ENCODE measurements around the gene DNAH2. TPM values are rescaled to one million over a fixed set of nuclear protein-coding genes. Genes with fewer than 3 reads are reported as not detected.

DNAH2 gene
- total RNA-seq, 1 experiment from 2014 or later, result 2.0 TPM

DNA sequence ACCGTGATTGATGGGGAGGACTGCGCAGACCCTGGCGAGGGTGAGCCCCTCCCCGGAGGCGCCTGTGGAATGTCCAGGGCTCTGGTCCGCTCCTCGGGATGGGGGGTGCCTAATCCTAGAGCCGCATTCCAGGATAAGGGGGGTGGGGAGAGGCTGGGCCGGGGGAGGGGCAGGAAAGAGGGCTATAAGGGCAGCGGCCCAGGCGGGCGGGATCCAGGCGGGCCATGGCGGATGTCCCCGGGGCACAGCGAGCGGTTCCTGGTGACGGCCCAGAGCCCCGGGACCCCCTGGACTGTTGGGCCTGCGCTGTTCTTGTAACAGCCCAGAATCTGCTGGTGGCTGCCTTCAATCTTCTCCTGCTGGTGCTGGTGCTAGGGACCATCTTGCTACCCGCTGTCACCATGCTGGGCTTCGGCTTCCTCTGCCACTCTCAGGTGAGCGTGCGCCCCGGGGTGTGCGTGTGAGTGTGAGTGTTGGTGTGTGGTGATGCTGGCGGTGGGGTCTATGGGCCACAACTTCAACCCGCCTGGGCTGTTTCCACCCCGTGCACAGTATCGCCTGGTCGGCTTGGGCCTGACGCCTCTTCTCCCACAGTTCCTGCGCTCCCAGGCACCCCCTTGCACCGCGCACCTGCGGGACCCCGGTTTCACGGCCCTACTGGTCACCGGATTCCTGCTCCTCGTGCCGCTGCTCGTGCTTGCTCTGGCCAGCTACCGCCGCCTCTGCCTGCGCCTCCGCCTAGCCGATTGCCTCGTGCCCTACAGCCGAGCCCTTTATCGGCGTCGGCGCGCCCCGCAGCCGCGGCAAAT, 137.5 kb downstream of the DNAH2 start, which contains the start of gene TMEM88:
Gene TMEM88 (plus strand): TSS at position 216 of the 809 bp plus-strand sequence. CDS start 9 bp downstream, at position 225.
- no peaks in the 10 kb centered on the region for H3K27me3 ChIP-seq (ENCODE audit: insufficient read depth, low read length)
- ATAC-seq (no peak), DNase-seq (ENCODE audit: low read depth, low spot score) (no peak)
- H2AFZ ChIP-seq (ENCODE audit: low read depth, low read length, poor library complexity, severe bottlenecking), result no peak within 1 kb of the TSS
- H3K4me1 ChIP-seq (ENCODE audit: control insufficient read depth in 1 of 2, insufficient read depth in 2 of 2, low read length in 2 of 2), result peaks cover 22 to 47% of the 10 kb centered on the region in 2 experiments
- peaks cover 47% of the 10 kb centered on the region for H3K79me2 ChIP-seq (ENCODE audit: insufficient read depth, low read length)
- no TSS peak for BruUV-seq (replicated peaks)
- CTCF ChIA-PET, result no interaction called here
- TF ChIP-seq POLR2A (IDR thresholded peaks at IDR 0.05; ENCODE audit: borderline replicate concordance, extremely low read depth, insufficient read depth, insufficient read length) (no peak), SP1 (IDR thresholded peaks at IDR 0.05; ENCODE audit: low read depth) (no peak), RAD21 (IDR thresholded peaks at IDR 0.05; ENCODE audit: low read depth) (no peak), ZFX (IDR thresholded peaks at IDR 0.05) (no peak), ELF1 (IDR thresholded peaks at IDR 0.05; ENCODE audit: borderline replicate concordance, low read depth) (no peak), FOSL1 (IDR thresholded peaks at IDR 0.05; ENCODE audit: low read depth) (no peak), YY1 (IDR thresholded peaks at IDR 0.05; ENCODE audit: extremely low read depth, insufficient replicate concordance, low read depth, low read length) (no peak), EGR1 (IDR thresholded peaks at IDR 0.05; ENCODE audit: low read depth) (no peak), POLR2AphosphoS5 (IDR thresholded peaks at IDR 0.05; ENCODE audit: low read depth, low read length) (no peak; the same call in 1 of the 2 replicates), EZH2 (IDR thresholded peaks at IDR 0.05) (no peak), TCF7L2 (IDR thresholded peaks at IDR 0.05; ENCODE audit: borderline replicate concordance, extremely low read depth, insufficient read depth, insufficient read length) (no peak), CEBPB (IDR thresholded peaks at IDR 0.05; ENCODE audit: low read depth) (no peak), CBX3 (IDR thresholded peaks at IDR 0.05; ENCODE audit: low read depth) (no peak)
- TF ChIP-seq, protein P1, sequence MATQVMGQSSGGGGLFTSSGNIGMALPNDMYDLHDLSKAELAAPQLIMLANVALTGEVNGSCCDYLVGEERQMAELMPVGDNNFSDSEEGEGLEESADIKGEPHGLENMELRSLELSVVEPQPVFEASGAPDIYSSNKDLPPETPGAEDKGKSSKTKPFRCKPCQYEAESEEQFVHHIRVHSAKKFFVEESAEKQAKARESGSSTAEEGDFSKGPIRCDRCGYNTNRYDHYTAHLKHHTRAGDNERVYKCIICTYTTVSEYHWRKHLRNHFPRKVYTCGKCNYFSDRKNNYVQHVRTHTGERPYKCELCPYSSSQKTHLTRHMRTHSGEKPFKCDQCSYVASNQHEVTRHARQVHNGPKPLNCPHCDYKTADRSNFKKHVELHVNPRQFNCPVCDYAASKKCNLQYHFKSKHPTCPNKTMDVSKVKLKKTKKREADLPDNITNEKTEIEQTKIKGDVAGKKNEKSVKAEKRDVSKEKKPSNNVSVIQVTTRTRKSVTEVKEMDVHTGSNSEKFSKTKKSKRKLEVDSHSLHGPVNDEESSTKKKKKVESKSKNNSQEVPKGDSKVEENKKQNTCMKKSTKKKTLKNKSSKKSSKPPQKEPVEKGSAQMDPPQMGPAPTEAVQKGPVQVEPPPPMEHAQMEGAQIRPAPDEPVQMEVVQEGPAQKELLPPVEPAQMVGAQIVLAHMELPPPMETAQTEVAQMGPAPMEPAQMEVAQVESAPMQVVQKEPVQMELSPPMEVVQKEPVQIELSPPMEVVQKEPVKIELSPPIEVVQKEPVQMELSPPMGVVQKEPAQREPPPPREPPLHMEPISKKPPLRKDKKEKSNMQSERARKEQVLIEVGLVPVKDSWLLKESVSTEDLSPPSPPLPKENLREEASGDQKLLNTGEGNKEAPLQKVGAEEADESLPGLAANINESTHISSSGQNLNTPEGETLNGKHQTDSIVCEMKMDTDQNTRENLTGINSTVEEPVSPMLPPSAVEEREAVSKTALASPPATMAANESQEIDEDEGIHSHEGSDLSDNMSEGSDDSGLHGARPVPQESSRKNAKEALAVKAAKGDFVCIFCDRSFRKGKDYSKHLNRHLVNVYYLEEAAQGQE (IDR thresholded peaks at IDR 0.05; ENCODE audit: low read depth), result no peak
- TF ChIP-seq, protein P2, sequence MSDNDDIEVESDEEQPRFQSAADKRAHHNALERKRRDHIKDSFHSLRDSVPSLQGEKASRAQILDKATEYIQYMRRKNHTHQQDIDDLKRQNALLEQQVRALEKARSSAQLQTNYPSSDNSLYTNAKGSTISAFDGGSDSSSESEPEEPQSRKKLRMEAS (IDR thresholded peaks at IDR 0.05), result no peak
- TF ChIP-seq, protein P3, sequence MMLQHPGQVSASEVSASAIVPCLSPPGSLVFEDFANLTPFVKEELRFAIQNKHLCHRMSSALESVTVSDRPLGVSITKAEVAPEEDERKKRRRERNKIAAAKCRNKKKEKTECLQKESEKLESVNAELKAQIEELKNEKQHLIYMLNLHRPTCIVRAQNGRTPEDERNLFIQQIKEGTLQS (IDR thresholded peaks at IDR 0.05), result no peak
- TF ChIP-seq, protein P4, sequence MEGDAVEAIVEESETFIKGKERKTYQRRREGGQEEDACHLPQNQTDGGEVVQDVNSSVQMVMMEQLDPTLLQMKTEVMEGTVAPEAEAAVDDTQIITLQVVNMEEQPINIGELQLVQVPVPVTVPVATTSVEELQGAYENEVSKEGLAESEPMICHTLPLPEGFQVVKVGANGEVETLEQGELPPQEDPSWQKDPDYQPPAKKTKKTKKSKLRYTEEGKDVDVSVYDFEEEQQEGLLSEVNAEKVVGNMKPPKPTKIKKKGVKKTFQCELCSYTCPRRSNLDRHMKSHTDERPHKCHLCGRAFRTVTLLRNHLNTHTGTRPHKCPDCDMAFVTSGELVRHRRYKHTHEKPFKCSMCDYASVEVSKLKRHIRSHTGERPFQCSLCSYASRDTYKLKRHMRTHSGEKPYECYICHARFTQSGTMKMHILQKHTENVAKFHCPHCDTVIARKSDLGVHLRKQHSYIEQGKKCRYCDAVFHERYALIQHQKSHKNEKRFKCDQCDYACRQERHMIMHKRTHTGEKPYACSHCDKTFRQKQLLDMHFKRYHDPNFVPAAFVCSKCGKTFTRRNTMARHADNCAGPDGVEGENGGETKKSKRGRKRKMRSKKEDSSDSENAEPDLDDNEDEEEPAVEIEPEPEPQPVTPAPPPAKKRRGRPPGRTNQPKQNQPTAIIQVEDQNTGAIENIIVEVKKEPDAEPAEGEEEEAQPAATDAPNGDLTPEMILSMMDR (IDR thresholded peaks at IDR 0.05 in 2 of 3, conservative IDR thresholded peaks at IDR 0.05 in 1 of 3; ENCODE audit: borderline replicate concordance in 1 of 3, insufficient read depth in 1 of 3, low read depth in 2 of 3, low read length in 2 of 3), result no peak
- TF ChIP-seq, protein P5, sequence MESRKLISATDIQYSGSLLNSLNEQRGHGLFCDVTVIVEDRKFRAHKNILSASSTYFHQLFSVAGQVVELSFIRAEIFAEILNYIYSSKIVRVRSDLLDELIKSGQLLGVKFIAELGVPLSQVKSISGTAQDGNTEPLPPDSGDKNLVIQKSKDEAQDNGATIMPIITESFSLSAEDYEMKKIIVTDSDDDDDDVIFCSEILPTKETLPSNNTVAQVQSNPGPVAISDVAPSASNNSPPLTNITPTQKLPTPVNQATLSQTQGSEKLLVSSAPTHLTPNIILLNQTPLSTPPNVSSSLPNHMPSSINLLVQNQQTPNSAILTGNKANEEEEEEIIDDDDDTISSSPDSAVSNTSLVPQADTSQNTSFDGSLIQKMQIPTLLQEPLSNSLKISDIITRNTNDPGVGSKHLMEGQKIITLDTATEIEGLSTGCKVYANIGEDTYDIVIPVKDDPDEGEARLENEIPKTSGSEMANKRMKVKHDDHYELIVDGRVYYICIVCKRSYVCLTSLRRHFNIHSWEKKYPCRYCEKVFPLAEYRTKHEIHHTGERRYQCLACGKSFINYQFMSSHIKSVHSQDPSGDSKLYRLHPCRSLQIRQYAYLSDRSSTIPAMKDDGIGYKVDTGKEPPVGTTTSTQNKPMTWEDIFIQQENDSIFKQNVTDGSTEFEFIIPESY (IDR thresholded peaks at IDR 0.05; ENCODE audit: extremely low read depth, insufficient replicate concordance, low read length), result no peak
- no peaks in the 10 kb centered on the region for H3K9me3 ChIP-seq (ENCODE audit: control insufficient read depth in 1 of 2, insufficient read depth in 1 of 2, low read depth in 1 of 2, low read length in 2 of 2)
- peaks cover 6 to 29% of the 10 kb centered on the region in 2 experiments; a peak in 2 of 4 replicates for H3K36me3 ChIP-seq (ENCODE audit: control insufficient read depth in 1 of 2, insufficient read depth in 2 of 2, low read length in 2 of 2)
- no peaks in the 10 kb centered on the region for H3K9me2 ChIP-seq (ENCODE audit: insufficient read depth)
- POLR2A ChIA-PET, result interaction anchor here (0.6 to 2.6 kb wide), 5 partner anchors 10 to 529 kb away, joined by 3 to 45 read pairs (median 4); no protein-coding TSS in a partner anchor
- H3K4me3 ChIP-seq (replicated peaks in 1 of 2; ENCODE audit: low read depth in 1 of 2, low read length in 2 of 2), result peak within 1 kb of the TSS; percentile 67 to 94
- H4K20me1 ChIP-seq (ENCODE audit: insufficient read depth), result no peaks in the 10 kb centered on the region
- peak within 1 kb of the TSS; percentile 92 for H3K27ac ChIP-seq (ENCODE audit: low read depth, low read length)
- RAD21 ChIA-PET (ENCODE audit: low non-redundant PET in 1 of 2, low total read pairs in 2 of 2, uncharacterized antibody in 2 of 2, unreplicated experiment in 2 of 2), result interaction anchor here in 1 of 2 experiments (0.6 kb wide), 1 partner anchor 23 kb away, joined by 3 read pairs; no protein-coding TSS in a partner anchor
- peak within 1 kb of the TSS; percentile 99 for H3K4me2 ChIP-seq (ENCODE audit: low read length)
- H3K9ac ChIP-seq (ENCODE audit: low read length), result peak within 1 kb of the TSS; percentile 93
- intact Hi-C loops (cut with micrococcal nuclease), result no loop called here
